Measurements from ENCODE around the gene CARD8. TPM values are rescaled to one million over a fixed set of nuclear protein-coding genes. Genes with fewer than 3 reads are reported as not detected.
"Not testable (repeated sequence)": the region's sequence is repeated elsewhere in the genome, so short reads cannot be mapped to it uniquely, and the experiment has no call there.

The CARD8 gene
- total RNA-seq, 1 experiment from 2014 or later = 25.6 TPM

- no peaks in the 10 kb centered on the region for H3K79me2 ChIP-seq (ENCODE audit: low read depth)
- DNase-seq = no peak
- no peaks in the 10 kb centered on the region for H4K20me1 ChIP-seq (ENCODE audit: insufficient read depth)
- no peaks in the 10 kb centered on the region for H3K27me3 ChIP-seq (ENCODE audit: insufficient read depth, low read depth)
- H3K4me2 ChIP-seq = no peak overlapping the region
- ChIA-PET CTCF (no interaction called here), POLR2A (ENCODE audit: unreplicated experiment) (no interaction called here)
- TF ChIP-seq EZH2 (IDR thresholded peaks at IDR 0.05; ENCODE audit: low read depth) (no peak), CTCF (conservative IDR thresholded peaks at IDR 0.05) (no peak)
- H3K9me2 ChIP-seq (ENCODE audit: insufficient read depth) = no peaks in the 10 kb centered on the region
- no peak overlapping the region for H3K27ac ChIP-seq
- H3K4me3 ChIP-seq = no peak overlapping the region
- H3K36me3 ChIP-seq (ENCODE audit: low read depth) = no peaks in the 10 kb centered on the region
- no peak overlapping the region for H2AFZ ChIP-seq
- no peaks in the 10 kb centered on the region for H3K9me3 ChIP-seq (ENCODE audit: insufficient read depth, low read depth)
- H3K4me1 ChIP-seq (replicated peaks; ENCODE audit: insufficient read depth) = peaks cover 16% of the 10 kb centered on the region
- peaks cover 3% of the 10 kb centered on the region; the same call in 1 of the 2 replicates for H3F3A ChIP-seq (ENCODE audit: insufficient read depth, low read depth)
- no TSS peak for BruUV-seq (replicated peaks)
- intact Hi-C loops (cut with micrococcal nuclease; ENCODE audit: unreplicated experiment) = no loop called here
Observed at GRCh38 chr19:48246101-48246500, 9.6 kb downstream of the CARD8 start.

GRCh38 chr19:48244281-48244680 lies 11.4 kb downstream of the CARD8 start:
- H2AFZ ChIP-seq = no peak overlapping the region
- no peak overlapping the region for H3K4me2 ChIP-seq
- no peaks in the 10 kb centered on the region for H3K79me2 ChIP-seq (ENCODE audit: low read depth)
- H3K27ac ChIP-seq = no peak overlapping the region
- intact Hi-C loops (cut with micrococcal nuclease; ENCODE audit: unreplicated experiment) = no loop called here
- ChIA-PET CTCF (interaction anchor here (0.6 kb wide), 1 partner anchor 91 kb away, joined by 6 read pairs; no protein-coding TSS in a partner anchor), POLR2A (ENCODE audit: unreplicated experiment) (no interaction called here)
- no peaks in the 10 kb centered on the region for H3F3A ChIP-seq (ENCODE audit: insufficient read depth, low read depth)
- no peaks in the 10 kb centered on the region for H3K27me3 ChIP-seq (ENCODE audit: insufficient read depth, low read depth)
- H3K36me3 ChIP-seq (ENCODE audit: low read depth) = no peaks in the 10 kb centered on the region
- no peak overlapping the region for H3K4me3 ChIP-seq
- BruUV-seq (replicated peaks) = no TSS peak
- peaks cover 7% of the 10 kb centered on the region for H3K4me1 ChIP-seq (replicated peaks; ENCODE audit: insufficient read depth)
- no peaks in the 10 kb centered on the region for H4K20me1 ChIP-seq (ENCODE audit: insufficient read depth)
- DNase-seq = no peak
- H3K9me3 ChIP-seq (ENCODE audit: insufficient read depth, low read depth) = no peaks in the 10 kb centered on the region
- H3K9me2 ChIP-seq (ENCODE audit: insufficient read depth) = no peaks in the 10 kb centered on the region
- TF ChIP-seq CTCF (conservative IDR thresholded peaks at IDR 0.05) = no peak
- TF ChIP-seq EZH2 (IDR thresholded peaks at IDR 0.05; ENCODE audit: low read depth) = no peak

- H2AFZ ChIP-seq; intact Hi-C loops (cut with micrococcal nuclease; ENCODE audit: unreplicated experiment); H3F3A ChIP-seq (ENCODE audit: insufficient read depth, low read depth); H3K27ac ChIP-seq; H3K4me1 ChIP-seq (replicated peaks; ENCODE audit: insufficient read depth); H3K4me2 ChIP-seq; H3K9me2 ChIP-seq (ENCODE audit: insufficient read depth); H3K27me3 ChIP-seq (ENCODE audit: insufficient read depth, low read depth); H3K79me2 ChIP-seq (ENCODE audit: low read depth); BruUV-seq (replicated peaks); POLR2A ChIA-PET (ENCODE audit: unreplicated experiment); H3K9me3 ChIP-seq (ENCODE audit: insufficient read depth, low read depth); H3K36me3 ChIP-seq (ENCODE audit: low read depth); H3K4me3 ChIP-seq; H4K20me1 ChIP-seq (ENCODE audit: insufficient read depth); DNase-seq; CTCF ChIA-PET: not testable (repeated sequence)
Observed at GRCh38 chr19:48241771-48242170, 13.9 kb downstream of the CARD8 start.

GRCh38 chr19:48239582-48240141 lies 16.1 kb downstream of the CARD8 start:
- Histone ChIP-seq H2AFZ (no peak overlapping the region), H3K27me3 (ENCODE audit: insufficient read depth, low read depth) (no peaks in the 10 kb centered on the region), H3K79me2 (ENCODE audit: low read depth) (no peaks in the 10 kb centered on the region), H3K4me1 (replicated peaks; ENCODE audit: insufficient read depth) (peaks cover 7% of the 10 kb centered on the region), H3K9me2 (ENCODE audit: insufficient read depth) (no peaks in the 10 kb centered on the region), H3K36me3 (ENCODE audit: low read depth) (no peaks in the 10 kb centered on the region), H3K4me2 (no peak overlapping the region), H3K27ac (no peak overlapping the region), H4K20me1 (ENCODE audit: insufficient read depth) (no peaks in the 10 kb centered on the region), H3K4me3 (no peak overlapping the region), H3F3A (ENCODE audit: insufficient read depth, low read depth) (no peaks in the 10 kb centered on the region), H3K9me3 (ENCODE audit: insufficient read depth, low read depth) (no peaks in the 10 kb centered on the region)
- no TSS peak for BruUV-seq (replicated peaks)
- CTCF ChIA-PET = no interaction called here
- no peak for TF ChIP-seq CTCF (conservative IDR thresholded peaks at IDR 0.05)
- no peak for TF ChIP-seq EZH2 (IDR thresholded peaks at IDR 0.05; ENCODE audit: low read depth)
- intact Hi-C loops (cut with micrococcal nuclease; ENCODE audit: unreplicated experiment) = no loop called here
- no peak for DNase-seq
- POLR2A ChIA-PET (ENCODE audit: unreplicated experiment) = no interaction called here

Data from PC-9 (cell line).